Activated T-cell treated with anti-CD3 and anti-CD28 coated beads, Interleukin-2, amount 50 U/mL, for 24 hours (primary cell): ENCODE measurements around the gene LRFN2.

Experiments used
- DNase-seq: peaks from one replicate; pipeline ENCODE4 v3.0.0-alpha.2; 2020
- H3K27ac Mint-ChIP-seq: 2 replicates; pipeline ENCODE4 v1.8.0; 2020; ENCODE audit warnings: mild to moderate bottlenecking, mixed read lengths
- H3K27me3 Mint-ChIP-seq: 2 replicates; pipeline ENCODE4 v1.8.0; 2020; ENCODE audit warnings: mixed read lengths
- H3K36me3 Mint-ChIP-seq: 2 replicates; pipeline ENCODE4 v1.8.0; 2020; ENCODE audit warnings: low read depth, mixed read lengths
- H3K4me1 Mint-ChIP-seq: 2 replicates; pipeline ENCODE4 v1.8.0; 2020; ENCODE audit warnings: low read depth, mixed read lengths
- H3K4me3 Mint-ChIP-seq: 2 replicates; pipeline ENCODE4 v1.8.0; 2020; ENCODE audit warnings: mild to moderate bottlenecking, moderate library complexity, mixed read lengths
- H3K9me3 Mint-ChIP-seq: 2 replicates; pipeline ENCODE4 v1.8.0; 2020; ENCODE audit warnings: mixed read lengths

LRFN2 gene

GRCh38 chr6:40606981-40607380 is 19.8 kb upstream of the LRFN2 start:
- H3K4me1 Mint-ChIP-seq: no peaks in the 10 kb centered on the region
- no peaks in the 10 kb centered on the region for H3K9me3 Mint-ChIP-seq
- H3K4me3 Mint-ChIP-seq: no peak overlapping the region
- no peak for DNase-seq
- H3K27ac Mint-ChIP-seq: no peak overlapping the region
- H3K27me3 Mint-ChIP-seq: peaks cover 62% of the 10 kb centered on the region
- H3K36me3 Mint-ChIP-seq: no peaks in the 10 kb centered on the region

- H3K36me3 Mint-ChIP-seq: no peaks in the 10 kb centered on the region
- no peaks in the 10 kb centered on the region for H3K9me3 Mint-ChIP-seq
- no peak overlapping the region for H3K27ac Mint-ChIP-seq
- no peak overlapping the region for H3K4me3 Mint-ChIP-seq
- no peaks in the 10 kb centered on the region for H3K4me1 Mint-ChIP-seq
- no peak for DNase-seq
- peaks cover 65% of the 10 kb centered on the region for H3K27me3 Mint-ChIP-seq
Measured at GRCh38 chr6:40606526-40606925, 19.4 kb upstream of the LRFN2 start.

GRCh38 chr6:40604082-40604481 is 16.9 kb upstream of the LRFN2 start:
- no peaks in the 10 kb centered on the region for H3K4me1 Mint-ChIP-seq
- H3K4me3 Mint-ChIP-seq: no peak overlapping the region
- no peaks in the 10 kb centered on the region for H3K9me3 Mint-ChIP-seq
- no peak overlapping the region for H3K27ac Mint-ChIP-seq
- H3K36me3 Mint-ChIP-seq: no peaks in the 10 kb centered on the region
- H3K27me3 Mint-ChIP-seq: peaks cover 65% of the 10 kb centered on the region
- no peak for DNase-seq

GRCh38 chr6:40599555-40599954 is 12.4 kb upstream of the LRFN2 start:
- Mint-ChIP-seq H3K36me3 (no peaks in the 10 kb centered on the region), H3K27ac (no peak overlapping the region), H3K4me3 (no peak overlapping the region), H3K9me3 (no peaks in the 10 kb centered on the region), H3K4me1 (no peaks in the 10 kb centered on the region), H3K27me3 (peaks cover 55% of the 10 kb centered on the region)
- DNase-seq: no peak

GRCh38 chr6:40598516-40598915 is 11.4 kb upstream of the LRFN2 start:
- no peak for DNase-seq
- no peaks in the 10 kb centered on the region for H3K4me1 Mint-ChIP-seq
- no peaks in the 10 kb centered on the region for H3K9me3 Mint-ChIP-seq
- H3K36me3 Mint-ChIP-seq: no peaks in the 10 kb centered on the region
- H3K27ac Mint-ChIP-seq: no peak overlapping the region
- H3K4me3 Mint-ChIP-seq: no peak overlapping the region
- H3K27me3 Mint-ChIP-seq: peaks cover 49% of the 10 kb centered on the region

GRCh38 chr6:40597301-40597700 is 10.1 kb upstream of the LRFN2 start:
- Mint-ChIP-seq H3K27ac (no peak overlapping the region), H3K4me1 (no peaks in the 10 kb centered on the region), H3K36me3 (no peaks in the 10 kb centered on the region), H3K9me3 (no peaks in the 10 kb centered on the region), H3K27me3 (peaks cover 41% of the 10 kb centered on the region), H3K4me3 (no peak overlapping the region)
- DNase-seq: no peak

GRCh38 chr6:40588480-40588879 is 1.3 kb upstream of the LRFN2 start:
- Mint-ChIP-seq H3K4me3 (no peak overlapping the region), H3K27ac (no peak overlapping the region), H3K27me3 (peaks cover 63% of the 10 kb centered on the region), H3K36me3 (no peaks in the 10 kb centered on the region), H3K4me1 (peaks cover 20% of the 10 kb centered on the region), H3K9me3 (no peaks in the 10 kb centered on the region)
- DNase-seq: no peak

- H3K36me3 Mint-ChIP-seq: no peaks in the 10 kb centered on the region
- H3K4me3 Mint-ChIP-seq: no peak overlapping the region
- peaks cover 67% of the 10 kb centered on the region for H3K27me3 Mint-ChIP-seq
- peaks cover 24% of the 10 kb centered on the region for H3K4me1 Mint-ChIP-seq
- H3K27ac Mint-ChIP-seq: no peak overlapping the region
- no peak for DNase-seq
- no peaks in the 10 kb centered on the region for H3K9me3 Mint-ChIP-seq
Measured at GRCh38 chr6:40588070-40588384, 863 bp upstream of the LRFN2 start.

GRCh38 chr6:40586369-40587201 is 579 bp downstream of the LRFN2 start:
- peak; percentile 44 for DNase-seq
- no peaks in the 10 kb centered on the region for H3K9me3 Mint-ChIP-seq
- H3K27me3 Mint-ChIP-seq: peaks cover 64% of the 10 kb centered on the region
- peaks cover 24% of the 10 kb centered on the region for H3K4me1 Mint-ChIP-seq
- H3K27ac Mint-ChIP-seq: no peak overlapping the region
- peak overlapping the region; percentile 80 for H3K4me3 Mint-ChIP-seq
- no peaks in the 10 kb centered on the region for H3K36me3 Mint-ChIP-seq

GRCh38 chr6:40585651-40586269 is 1.4 kb downstream of the LRFN2 start:
- DNase-seq: no peak
- peak overlapping the region; percentile 55 for H3K4me3 Mint-ChIP-seq
- H3K27ac Mint-ChIP-seq: no peak overlapping the region
- H3K27me3 Mint-ChIP-seq: peaks cover 64% of the 10 kb centered on the region
- H3K4me1 Mint-ChIP-seq: peaks cover 24% of the 10 kb centered on the region
- H3K9me3 Mint-ChIP-seq: no peaks in the 10 kb centered on the region
- no peaks in the 10 kb centered on the region for H3K36me3 Mint-ChIP-seq

GRCh38 chr6:40585223-40585622 is 1.9 kb downstream of the LRFN2 start:
- Mint-ChIP-seq H3K4me3 (no peak overlapping the region), H3K27ac (no peak overlapping the region), H3K27me3 (peaks cover 60% of the 10 kb centered on the region), H3K4me1 (peaks cover 24% of the 10 kb centered on the region), H3K9me3 (no peaks in the 10 kb centered on the region), H3K36me3 (no peaks in the 10 kb centered on the region)
- DNase-seq: no peak

- Mint-ChIP-seq H3K36me3 (no peaks in the 10 kb centered on the region), H3K27me3 (peaks cover 56% of the 10 kb centered on the region), H3K4me3 (no peak overlapping the region), H3K27ac (no peak overlapping the region), H3K9me3 (no peaks in the 10 kb centered on the region), H3K4me1 (peaks cover 24% of the 10 kb centered on the region)
- DNase-seq: no peak
Measured at GRCh38 chr6:40584741-40585140, 2.4 kb downstream of the LRFN2 start.

GRCh38 chr6:40583709-40584108 is 3.5 kb downstream of the LRFN2 start:
- no peaks in the 10 kb centered on the region for H3K36me3 Mint-ChIP-seq
- H3K9me3 Mint-ChIP-seq: no peaks in the 10 kb centered on the region
- H3K4me1 Mint-ChIP-seq: peaks cover 24% of the 10 kb centered on the region
- H3K4me3 Mint-ChIP-seq: no peak overlapping the region
- H3K27me3 Mint-ChIP-seq: peaks cover 46% of the 10 kb centered on the region
- DNase-seq: no peak
- no peak overlapping the region for H3K27ac Mint-ChIP-seq

- no peaks in the 10 kb centered on the region for H3K9me3 Mint-ChIP-seq
- H3K36me3 Mint-ChIP-seq: no peaks in the 10 kb centered on the region
- H3K4me3 Mint-ChIP-seq: no peak overlapping the region
- no peak for DNase-seq
- H3K4me1 Mint-ChIP-seq: peaks cover 24% of the 10 kb centered on the region
- H3K27me3 Mint-ChIP-seq: peaks cover 39% of the 10 kb centered on the region
- H3K27ac Mint-ChIP-seq: no peak overlapping the region
Measured at GRCh38 chr6:40582892-40583291, 4.3 kb downstream of the LRFN2 start.

- DNase-seq: no peak
- Mint-ChIP-seq H3K27ac (no peak overlapping the region), H3K36me3 (no peaks in the 10 kb centered on the region), H3K4me3 (no peak overlapping the region), H3K27me3 (peaks cover 9% of the 10 kb centered on the region), H3K9me3 (no peaks in the 10 kb centered on the region), H3K4me1 (peaks cover 7% of the 10 kb centered on the region)
Measured at GRCh38 chr6:40579101-40579500, 8.1 kb downstream of the LRFN2 start.
